Mucosa of rectum (tissue), 2 donors: ENCODE measurements around the gene P2RX5.
A peak's percentile ranks its signal among the peaks of the same experiment; 100 is the strongest.

Experiments used
- H3K27ac ChIP-seq, 2 donors: one replicate each; pipeline ENCODE4 v1.7.0; 2013; ENCODE audit warnings: inconsistent platforms in 2 of 2, low read depth in 2 of 2, low read length in 2 of 2
- H3K27me3 ChIP-seq, 2 donors: one replicate each; pipeline ENCODE4 v1.7.0; 2013; ENCODE audit warnings: low read length in 2 of 2; ENCODE audit not compliant: control insufficient read depth in 2 of 2, insufficient read depth in 2 of 2
- H3K36me3 ChIP-seq, 2 donors: one replicate each; pipeline ENCODE4 v1.7.0; 2013; ENCODE audit warnings: low read length in 2 of 2; ENCODE audit not compliant: control insufficient read depth in 2 of 2, insufficient read depth in 2 of 2
- H3K4me1 ChIP-seq, 2 donors: one replicate each; pipeline ENCODE4 v1.7.0; 2013; ENCODE audit warnings: low read length in 2 of 2, mild to moderate bottlenecking in 1 of 2; ENCODE audit not compliant: control insufficient read depth in 2 of 2, insufficient read depth in 2 of 2
- H3K4me3 ChIP-seq, 2 donors: one replicate each; pipeline ENCODE4 v1.7.0; 2013; ENCODE audit warnings: low read length in 2 of 2
- H3K9ac ChIP-seq, 2 donors: one replicate each; pipeline ENCODE4 v1.7.0; 2013; ENCODE audit warnings: low read length in 2 of 2, low read depth in 1 of 2, mild to moderate bottlenecking in 1 of 2
- H3K9me3 ChIP-seq, 2 donors: one replicate each; pipeline ENCODE4 v1.7.0; 2013; ENCODE audit warnings: low read length in 2 of 2; ENCODE audit not compliant: control insufficient read depth in 2 of 2
- donor health status: healthy.
- donor health status: Normal muscosa, but diverticular disease.

P2RX5 gene

GRCh38 chr17:3669085-3669347, 26.9 kb downstream of the P2RX5 start:
- peaks cover 19 to 25% of the 10 kb centered on the region in 2 donors for H3K4me1 ChIP-seq
- H3K27ac ChIP-seq, result peak overlapping the region; percentile 64 to 99

DNA sequence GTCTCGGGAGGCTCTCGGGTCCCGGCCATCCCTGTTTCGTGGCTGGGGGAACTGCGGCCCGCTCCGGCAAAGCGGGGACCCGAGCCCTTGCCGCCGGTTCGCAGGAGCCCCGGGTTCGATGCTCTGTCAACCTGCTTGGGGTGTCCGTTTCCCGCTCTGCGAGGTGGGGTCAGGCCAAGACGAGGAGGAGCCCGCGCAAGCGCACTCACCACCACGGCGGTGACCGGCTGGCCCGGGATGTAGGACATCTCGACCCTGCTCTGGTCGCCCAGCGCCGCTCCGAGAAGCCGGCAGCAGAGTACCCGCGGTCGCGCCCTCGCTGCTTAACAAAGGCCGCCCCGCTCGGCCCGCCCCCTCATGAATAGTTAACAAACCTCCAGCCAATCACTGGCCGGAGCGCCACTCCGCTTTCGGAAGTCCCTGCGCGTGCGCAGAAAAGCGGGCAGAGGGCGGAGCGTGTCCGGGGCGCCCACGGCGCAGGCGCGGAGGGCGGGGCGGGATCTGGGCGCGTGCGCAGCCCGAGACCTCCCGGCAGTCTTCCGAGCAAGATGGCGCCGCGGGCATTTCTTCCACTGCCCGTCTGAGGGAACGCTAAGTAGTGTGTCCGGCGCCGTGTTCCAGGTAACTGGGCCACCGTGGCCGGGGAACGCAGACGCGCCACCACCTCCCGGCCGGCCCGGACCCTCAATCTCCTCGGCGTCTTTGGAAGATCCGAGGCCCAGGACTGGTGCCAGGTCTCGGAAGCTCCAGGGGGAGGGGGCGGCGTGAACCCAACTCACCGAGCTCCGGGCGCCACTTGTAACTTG, 27.5 kb downstream of the P2RX5 start, which contains the start of the genes EMC6 and TAX1BP3:
EMC6 (plus strand) TSS at position 534 of the 806 bp plus-strand sequence. CDS start 335 bp downstream, outside the sequence.
TAX1BP3 (minus strand) TSS at position 300 of the 806 bp plus-strand sequence; CDS start at position 248, 52 bp downstream.
- Histone ChIP-seq H3K9ac (peak within 1 kb of the TSS; percentile 96 to 98), H3K36me3 (peaks cover 18 to 21% of the 10 kb centered on the region in 2 donors), H3K9me3 (no peaks in the 10 kb centered on the region), H3K27me3 (no peaks in the 10 kb centered on the region), H3K27ac (peak within 1 kb of the TSS; percentile 99 to 100), H3K4me3 (peak within 1 kb of the TSS; percentile 88 to 95), H3K4me1 (peaks cover 19 to 25% of the 10 kb centered on the region in 2 donors)

More at GRCh38 chr17:3669085-3669347, 26.9 kb downstream of the P2RX5 start:
- Histone ChIP-seq H3K9ac (peak overlapping the region; percentile 89 to 93), H3K4me3 (peak overlapping the region; percentile 87 to 95), H3K36me3 (peaks cover 13 to 15% of the 10 kb centered on the region in 2 donors), H3K27me3 (no peaks in the 10 kb centered on the region), H3K9me3 (no peaks in the 10 kb centered on the region)

- peak overlapping the region; percentile 99 to 100 for H3K27ac ChIP-seq
- H3K4me1 ChIP-seq, result peaks cover 19 to 25% of the 10 kb centered on the region in 2 donors
- H3K36me3 ChIP-seq, result peaks cover 23 to 24% of the 10 kb centered on the region in 2 donors
- no peaks in the 10 kb centered on the region for H3K27me3 ChIP-seq
- H3K9me3 ChIP-seq, result no peaks in the 10 kb centered on the region
- H3K9ac ChIP-seq, result peak overlapping the region; percentile 96 to 98
- H3K4me3 ChIP-seq, result peak overlapping the region; percentile 88 to 89
Measured at GRCh38 chr17:3667366-3668278, 28.3 kb downstream of the P2RX5 start.

DNA sequence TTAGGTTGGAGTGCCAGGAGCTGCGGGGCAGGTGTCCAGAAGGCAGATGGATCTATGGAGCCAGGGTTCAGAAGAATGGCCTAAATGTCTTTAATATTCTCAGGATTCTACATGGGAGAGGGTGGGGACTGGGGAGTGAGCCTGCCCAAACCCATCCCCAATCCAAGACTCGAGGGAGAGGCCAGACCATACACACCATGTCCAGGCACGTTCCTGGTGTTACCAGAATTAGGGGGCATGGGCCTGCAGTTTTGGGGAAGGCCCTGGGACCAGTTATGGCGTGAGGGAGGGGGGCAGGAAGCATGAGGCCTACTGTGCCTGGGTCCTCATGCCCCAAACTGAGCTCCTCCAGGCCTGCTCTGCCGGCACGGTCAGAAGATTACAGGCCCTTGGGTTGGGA, 29.4 kb downstream of the P2RX5 start:
- Histone ChIP-seq H3K27ac (peak overlapping the region in 1 of 2 donors; percentile 99), H3K36me3 (peaks cover 23 to 24% of the 10 kb centered on the region in 2 donors), H3K4me3 (peak overlapping the region; percentile 15 to 28), H3K27me3 (no peaks in the 10 kb centered on the region), H3K9ac (peak overlapping the region in 1 of 2 donors; percentile 48), H3K4me1 (peaks cover 19 to 25% of the 10 kb centered on the region in 2 donors), H3K9me3 (no peaks in the 10 kb centered on the region)

DNA sequence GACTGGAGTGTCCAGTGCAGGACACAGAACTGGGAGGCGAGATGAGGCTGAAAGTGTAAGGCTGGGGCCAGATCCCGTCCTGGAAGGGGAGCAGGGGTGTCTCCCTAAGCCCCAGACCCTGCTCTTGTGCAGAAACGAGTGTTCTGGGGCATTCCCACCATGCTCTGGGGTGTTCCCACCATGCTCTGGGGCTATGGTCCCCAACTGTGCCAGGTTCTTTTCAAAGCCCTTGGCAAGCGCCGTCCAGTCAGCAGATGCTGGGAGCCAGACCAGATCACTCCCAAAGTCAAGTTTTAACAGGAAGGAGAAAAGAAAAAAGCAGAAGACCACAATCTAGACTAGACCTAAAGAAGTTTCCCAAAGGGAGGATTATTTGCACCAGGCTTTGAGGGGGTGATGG, 30.1 kb downstream of the P2RX5 start:
- no peak overlapping the region for H3K4me3 ChIP-seq
- peaks cover 19 to 25% of the 10 kb centered on the region in 2 donors for H3K4me1 ChIP-seq
- H3K27ac ChIP-seq, result no peak overlapping the region
- peaks cover 23 to 24% of the 10 kb centered on the region in 2 donors for H3K36me3 ChIP-seq
- H3K27me3 ChIP-seq, result no peaks in the 10 kb centered on the region
- no peak overlapping the region for H3K9ac ChIP-seq
- H3K9me3 ChIP-seq, result no peaks in the 10 kb centered on the region

DNA sequence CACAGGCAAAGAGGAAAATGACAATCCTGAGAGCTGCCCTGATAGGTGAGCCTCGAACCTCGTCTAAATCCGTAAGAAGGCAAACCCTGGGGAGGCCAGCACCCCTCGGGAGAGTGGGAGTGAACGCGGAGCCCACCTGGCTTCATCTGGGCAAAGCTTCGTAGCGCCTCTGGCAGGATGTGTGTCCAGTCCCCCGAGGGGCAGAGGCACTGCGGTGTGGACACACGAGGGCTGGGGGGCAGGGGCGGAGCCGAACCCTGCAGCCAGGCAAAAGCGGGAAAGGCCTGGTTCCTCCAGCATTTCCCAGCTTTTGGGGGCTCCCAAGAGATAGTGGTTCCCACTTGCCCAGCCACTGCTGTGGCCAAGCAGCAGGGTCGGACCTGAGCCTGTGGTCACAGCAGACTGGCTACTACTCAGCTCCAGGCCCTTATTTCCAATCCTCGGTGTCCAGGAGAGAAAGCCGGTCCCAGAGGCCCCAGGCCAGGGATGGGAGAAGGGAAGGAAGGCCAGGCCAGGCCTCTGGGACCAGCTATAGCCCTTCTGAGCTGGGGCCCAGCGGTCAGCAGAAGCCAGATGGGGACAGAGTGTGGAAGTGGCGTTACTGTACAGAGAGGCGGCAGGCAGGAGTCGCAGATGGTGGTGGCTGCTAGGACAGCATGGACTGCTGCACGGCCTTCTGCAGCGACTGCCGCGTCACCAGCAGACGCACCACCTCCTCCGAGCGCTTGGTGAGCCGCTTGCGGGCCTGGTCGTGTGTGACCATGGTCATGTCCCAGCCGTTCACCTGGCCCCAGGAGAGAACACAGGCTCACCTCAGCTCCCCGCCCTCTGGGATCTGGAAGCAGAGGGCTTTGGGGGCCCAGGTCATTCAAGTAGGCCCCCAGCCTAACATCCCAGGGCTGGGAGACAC, 32.6 kb downstream of the P2RX5 start:
- no peak overlapping the region for H3K27ac ChIP-seq
- H3K36me3 ChIP-seq, result peaks cover 23 to 24% of the 10 kb centered on the region in 2 donors
- peaks cover 12 to 19% of the 10 kb centered on the region in 2 donors for H3K4me1 ChIP-seq
- H3K9me3 ChIP-seq, result no peaks in the 10 kb centered on the region
- H3K9ac ChIP-seq, result no peak overlapping the region
- H3K4me3 ChIP-seq, result no peak overlapping the region
- no peaks in the 10 kb centered on the region for H3K27me3 ChIP-seq

DNA sequence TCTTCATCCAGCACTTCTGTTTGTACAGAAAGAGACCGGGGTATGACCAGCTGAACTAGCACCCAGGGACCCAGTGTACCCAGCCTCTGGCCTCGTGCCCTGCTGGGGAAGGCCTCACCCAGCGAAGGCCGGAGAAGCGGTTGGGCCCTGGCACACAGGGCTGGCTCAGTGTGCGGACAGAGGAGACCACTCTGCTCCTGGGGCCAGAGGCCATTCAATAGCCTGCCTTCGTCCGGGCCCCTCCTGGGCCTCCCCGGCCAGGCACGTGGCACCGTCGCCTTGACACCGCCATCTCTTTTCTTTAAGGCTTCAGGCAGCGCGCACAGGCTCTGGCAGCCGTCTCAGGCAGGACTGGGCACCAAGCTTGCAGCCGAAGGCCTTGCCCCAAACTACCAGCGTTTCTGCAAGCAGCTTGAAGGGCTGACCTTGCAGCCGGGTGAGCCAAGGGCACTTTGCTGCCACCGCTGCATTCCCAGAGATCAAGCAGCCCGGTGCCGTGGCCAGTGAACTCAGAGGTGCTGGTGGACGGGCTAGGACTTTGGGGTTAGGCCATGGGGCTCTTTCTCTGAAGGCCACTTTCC, 35.6 kb downstream of the P2RX5 start:
- Histone ChIP-seq H3K9ac (no peak overlapping the region), H3K4me1 (no peaks in the 10 kb centered on the region), H3K27ac (no peak overlapping the region)

GRCh38 chr17:3659541-3660111, 36.3 kb downstream of the P2RX5 start:
- Histone ChIP-seq H3K4me3 (no peak overlapping the region), H3K27ac (peak overlapping the region in 1 of 2 donors; percentile 23), H3K27me3 (no peaks in the 10 kb centered on the region), H3K36me3 (peaks cover 13 to 17% of the 10 kb centered on the region in 2 donors), H3K9ac (no peak overlapping the region), H3K9me3 (no peaks in the 10 kb centered on the region), H3K4me1 (no peaks in the 10 kb centered on the region)

More for the DNA sequence above, 35.6 kb downstream of the P2RX5 start:
- H3K27me3 ChIP-seq, result no peaks in the 10 kb centered on the region
- peaks cover 18 to 21% of the 10 kb centered on the region in 2 donors for H3K36me3 ChIP-seq
- H3K4me3 ChIP-seq, result no peak overlapping the region
- no peaks in the 10 kb centered on the region for H3K9me3 ChIP-seq
